HepG2 (cell line): ENCODE measurements around the gene SLC1A2. TPM values are rescaled to one million over a fixed set of nuclear protein-coding genes. Genes with fewer than 3 reads are reported as not detected.

Source experiments
- AFF4 ChIP-seq: sonication (generic); formaldehyde crosslinking; IDR thresholded peaks from 2 replicates; pipeline ENCODE4 v1.4.0; 2020; ENCODE audit warnings: missing genetic modification reagents
- ATF7-NPFF ChIP-seq: sonication (generic); formaldehyde crosslinking; IDR thresholded peaks from 2 replicates; pipeline ENCODE4 v1.8.1; 2023; ENCODE audit warnings: mild to moderate bottlenecking, low read depth, missing genetic modification reagents, moderate library complexity
- DDIT3 ChIP-seq: sonication (generic); formaldehyde crosslinking; IDR thresholded peaks from 2 replicates; pipeline ENCODE4 v1.4.0; 2020; ENCODE audit warnings: mild to moderate bottlenecking, missing genetic modification reagents
- FOXA1 ChIP-seq, 2 experiments: fragments of 450-650 bp in 1 of 2; sonication (generic) in 1 of 2; formaldehyde crosslinking in 1 of 2; IDR thresholded peaks; 2 replicates each; pipeline versions ENCODE4 v1.4.0 to v1.6.1; 2016 to 2020; ENCODE audit warnings: missing genetic modification reagents in 1 of 2
- HMG20A ChIP-seq: IDR thresholded peaks from 2 replicates; pipeline ENCODE4 v1.6.1; 2016; ENCODE audit warnings: borderline replicate concordance
- HOXA9 ChIP-seq: sonication (generic); formaldehyde crosslinking; IDR thresholded peaks from 2 replicates; pipeline ENCODE4 v1.8.1; 2022; ENCODE audit warnings: missing genetic modification reagents, mild to moderate bottlenecking, moderate library complexity, borderline replicate concordance
- MED13 ChIP-seq: sonication (generic); formaldehyde crosslinking; IDR thresholded peaks from 2 replicates; pipeline ENCODE4 v1.5.0; 2020; ENCODE audit warnings: missing genetic modification reagents
- MIER3 ChIP-seq: IDR thresholded peaks from 2 replicates; pipeline ENCODE4 v1.6.1; 2016; ENCODE audit warnings: missing compliant biosample characterization, borderline replicate concordance
- NCOA2 ChIP-seq: sonication (generic); formaldehyde crosslinking; IDR thresholded peaks from 2 replicates; pipeline ENCODE4 v1.8.0; 2022; ENCODE audit warnings: inconsistent platforms
- NR2C2 ChIP-seq: sonication (generic); formaldehyde crosslinking; IDR thresholded peaks from 2 replicates; pipeline ENCODE4 v1.4.0; 2020; ENCODE audit warnings: missing genetic modification reagents, mild to moderate bottlenecking, moderate library complexity, borderline replicate concordance
- POLR2AphosphoS5 ChIP-seq: IDR thresholded peaks from 2 replicates; pipeline ENCODE4 v1.6.1; 2012; ENCODE audit warnings: low read depth, low read length
- SP140L ChIP-seq: sonication (generic); formaldehyde crosslinking; IDR thresholded peaks from 2 replicates; pipeline ENCODE4 v1.4.0; 2020; ENCODE audit warnings: missing genetic modification reagents, borderline replicate concordance
- THAP11 ChIP-seq: IDR thresholded peaks from 2 replicates; pipeline ENCODE4 v1.6.1; 2016; ENCODE audit warnings: missing biosample characterization, missing genetic modification reagents
- ZNF143 ChIP-seq: sonication (generic); formaldehyde crosslinking; IDR thresholded peaks from 2 replicates; pipeline ENCODE4 v1.4.0; 2020; ENCODE audit warnings: missing genetic modification reagents
- ZNF33A ChIP-seq: sonication (generic); formaldehyde crosslinking; IDR thresholded peaks from 2 replicates; pipeline ENCODE4 v1.5.1; 2020; ENCODE audit warnings: missing genetic modification reagents, mild to moderate bottlenecking, moderate library complexity, borderline replicate concordance
- ZNF614 ChIP-seq: IDR thresholded peaks from 2 replicates; pipeline ENCODE4 v1.6.1; 2018; ENCODE audit warnings: missing biosample characterization, missing genetic modification reagents, inconsistent platforms, borderline replicate concordance
- ZNF788 ChIP-seq: sonication (generic); formaldehyde crosslinking; IDR thresholded peaks from 2 replicates; pipeline ENCODE4 v1.5.0; 2020; ENCODE audit warnings: mild to moderate bottlenecking, missing genetic modification reagents, borderline replicate concordance
- polyA plus RNA-seq, 8 experiments: library from polyadenylated mRNA; depleted of rRNA in 3 of 8; stranded (reverse) in 7 of 8; unstranded in 1 of 8; fragments of >200 nt; fragmentation: Illumina TruSeq in 4 of 8; extraction: Trizol in 4 of 8; gene quantifications; 2 replicates each; pipeline versions ENCODE4 v1.2.1 to v1.2.3, GENCODE V29; 2011 to 2016; ENCODE audit warnings: low read depth in 4 of 8, missing spikeins in 1 of 8, mixed read lengths in 1 of 8; ENCODE audit not compliant: insufficient read depth in 1 of 8
- total RNA-seq, 5 experiments: library from RNA; depleted of rRNA; stranded (reverse); fragments of >200 nt; fragmentation: Illumina TruSeq; extraction: Trizol; gene quantifications; 2 replicates each; pipeline ENCODE4 v1.2.3, GENCODE V29; 2016; ENCODE audit warnings: low read depth in 1 of 5
- TF ChIP-seq, protein P1 (sequence below): IDR thresholded peaks from 2 replicates; pipeline ENCODE4 v1.6.1; 2016; ENCODE audit warnings: mild to moderate bottlenecking, missing biosample characterization, missing genetic modification reagents
- TF ChIP-seq, protein P2 (sequence below): sonication (generic); formaldehyde crosslinking; IDR thresholded peaks from 2 replicates; pipeline ENCODE4 v1.4.0; 2020; ENCODE audit warnings: missing genetic modification reagents

The SLC1A2 gene
- total and polyA plus RNA-seq, 2 of the 13 experiments (the other 11 are each of a cell fraction or from before 2014, with no cell fraction given) = 23.2 to 43.2 TPM

- TF ChIP-seq AFF4 (CRISPR knock-in tag) = no peak
- TF ChIP-seq NR2C2 (CRISPR knock-in tag) = peak; percentile 58; the same call in 1 of the 2 replicates
- peak; percentile 38; the same call in 1 of the 2 replicates for TF ChIP-seq THAP11 (CRISPR knock-in tag)
- TF ChIP-seq ZNF614 = no peak
- no peak for TF ChIP-seq MED13 (CRISPR knock-in tag)
- TF ChIP-seq MIER3 = peak; percentile 47; the same call in 1 of the 2 replicates
- no peak for TF ChIP-seq NCOA2 (CRISPR knock-in tag)
- TF ChIP-seq ZNF143 (CRISPR knock-in tag) = no peak
- no peak for TF ChIP-seq ZNF33A (CRISPR knock-in tag)
- no peak for TF ChIP-seq POLR2AphosphoS5
- 0 out of 2 replicates have a peak, but pooled peaks have one; percentile 18 for TF ChIP-seq ZNF788 (CRISPR knock-in tag)
- peak; percentile 73; the same call in 1 of the 2 replicates for TF ChIP-seq HMG20A (CRISPR knock-in tag)
- no peak for TF ChIP-seq ATF7-NPFF (CRISPR knock-in tag)
- no peak for TF ChIP-seq DDIT3 (CRISPR knock-in tag)
- no peak for TF ChIP-seq SP140L
- peak; percentile 64 for TF ChIP-seq FOXA1 (IDR thresholded peaks at IDR 0.05)
- TF ChIP-seq FOXA1 (CRISPR knock-in tag; IDR thresholded peaks at IDR 0.05) = peak; percentile 90
- TF ChIP-seq HOXA9 (CRISPR knock-in tag) = no peak
- TF ChIP-seq, protein P1, sequence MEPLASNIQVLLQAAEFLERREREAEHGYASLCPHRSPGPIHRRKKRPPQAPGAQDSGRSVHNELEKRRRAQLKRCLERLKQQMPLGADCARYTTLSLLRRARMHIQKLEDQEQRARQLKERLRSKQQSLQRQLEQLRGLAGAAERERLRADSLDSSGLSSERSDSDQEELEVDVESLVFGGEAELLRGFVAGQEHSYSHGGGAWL = no peak
- TF ChIP-seq, protein P2, sequence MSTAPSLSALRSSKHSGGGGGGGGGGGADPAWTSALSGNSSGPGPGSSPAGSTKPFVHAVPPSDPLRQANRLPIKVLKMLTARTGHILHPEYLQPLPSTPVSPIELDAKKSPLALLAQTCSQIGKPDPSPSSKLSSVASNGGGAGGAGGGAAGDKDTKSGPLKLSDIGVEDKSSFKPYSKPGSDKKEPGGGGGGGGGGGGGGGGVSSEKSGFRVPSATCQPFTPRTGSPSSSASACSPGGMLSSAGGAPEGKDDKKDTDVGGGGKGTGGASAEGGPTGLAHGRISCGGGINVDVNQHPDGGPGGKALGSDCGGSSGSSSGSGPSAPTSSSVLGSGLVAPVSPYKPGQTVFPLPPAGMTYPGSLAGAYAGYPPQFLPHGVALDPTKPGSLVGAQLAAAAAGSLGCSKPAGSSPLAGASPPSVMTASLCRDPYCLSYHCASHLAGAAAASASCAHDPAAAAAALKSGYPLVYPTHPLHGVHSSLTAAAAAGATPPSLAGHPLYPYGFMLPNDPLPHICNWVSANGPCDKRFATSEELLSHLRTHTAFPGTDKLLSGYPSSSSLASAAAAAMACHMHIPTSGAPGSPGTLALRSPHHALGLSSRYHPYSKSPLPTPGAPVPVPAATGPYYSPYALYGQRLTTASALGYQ (CRISPR knock-in tag) = no peak
These were observed 28.3 kb downstream of the SLC1A2 start (continued) for GRCh38 chr11:35390737-35391682.
